Prostate gland (tissue), 2 donors: ENCODE measurements around the gene SLC16A11.

Experiments
- CTCF ChIP-seq, 4 experiments: fragments of 200-600 bp in 2 of 4; fragments of 450-650 bp in 2 of 4; sonication (generic) in 2 of 4; IDR thresholded peaks; 1 replicate in 3 of 4; 2 replicates in 1 of 4; pipeline ENCODE4 v1.5.1; 2016 to 2019; ENCODE audit warnings: antibody characterized with exemption in 4 of 4, mild to moderate bottlenecking in 2 of 4, moderate library complexity in 2 of 4
- POLR2AphosphoS5 ChIP-seq: sonication (generic); formaldehyde crosslinking; IDR thresholded peaks from one replicate; pipeline ENCODE4 v1.6.1; 2017; ENCODE audit warnings: antibody characterized with exemption

GRCh38 chr17:7026471-7027115 is 17.3 kb downstream of the SLC16A11 start:
- no peak for TF ChIP-seq CTCF (IDR thresholded peaks at IDR 0.05)
- no peak for TF ChIP-seq POLR2AphosphoS5
